ENCODE data around the gene ABCA12.

- TF ChIP-seq CTCF (IDR thresholded peaks at IDR 0.05), result no peak
- no peak for TF ChIP-seq SIN3A (IDR thresholded peaks at IDR 0.05; ENCODE audit: borderline replicate concordance, insufficient read depth, low read depth, low read length)
- TF ChIP-seq REST (IDR thresholded peaks at IDR 0.05; ENCODE audit: insufficient read depth in 1 of 2, low read depth in 2 of 2, low read length in 1 of 2), result no peak
- TF ChIP-seq POLR2AphosphoS5 (IDR thresholded peaks at IDR 0.05; ENCODE audit: low read depth, low read length), result no peak
- TF ChIP-seq TCF7L2 (IDR thresholded peaks at IDR 0.05; ENCODE audit: low read depth, low read length), result no peak
Measured at GRCh38 chr2:215034154-215034553, 104.3 kb downstream of the ABCA12 start.

Data from Panc1 (cell line).